Neuronal stem cell (in vitro differentiated cells): ENCODE data around the gene CALML3.
A peak's percentile ranks its signal among the peaks of the same experiment; 100 is the strongest.

Experiments
- DNase-seq: peaks from one replicate; pipeline ENCODE4 v3.0.0-alpha.2; 2013; ENCODE audit warnings: low spot score
- H2AFZ ChIP-seq: one replicate; pipeline ENCODE4 v1.6.1; 2013; ENCODE audit warnings: mild to moderate bottlenecking, low read length, inconsistent platforms
- H2AK5ac ChIP-seq: 2 replicates; pipeline ENCODE4 v1.6.1; 2013; ENCODE audit warnings: low read depth, mild to moderate bottlenecking, inconsistent platforms, low read length, moderate library complexity, mixed read lengths
- H2BK120ac ChIP-seq: 2 replicates; pipeline ENCODE4 v1.6.1; 2013; ENCODE audit warnings: low read depth, mild to moderate bottlenecking, inconsistent platforms, low read length, moderate library complexity, mixed read lengths
- H2BK12ac ChIP-seq: one replicate; pipeline ENCODE4 v1.6.1; 2013; ENCODE audit warnings: low read length, inconsistent platforms
- H2BK15ac ChIP-seq: 2 replicates; pipeline ENCODE4 v1.6.1; 2013; ENCODE audit warnings: mild to moderate bottlenecking, low read length, inconsistent platforms, mixed read lengths
- H2BK5ac ChIP-seq: one replicate; pipeline ENCODE4 v1.6.1; 2013; ENCODE audit warnings: inconsistent platforms, mild to moderate bottlenecking, low read length, moderate library complexity
- H3K14ac ChIP-seq: one replicate; pipeline ENCODE4 v1.6.1; 2013; ENCODE audit warnings: low read length, inconsistent platforms
- H3K18ac ChIP-seq: 2 replicates; pipeline ENCODE4 v1.6.1; 2013; ENCODE audit warnings: low read length, inconsistent platforms
- H3K23ac ChIP-seq: 2 replicates; pipeline ENCODE4 v1.6.1; 2013; ENCODE audit warnings: low read depth, mild to moderate bottlenecking, mixed read lengths, low read length, inconsistent platforms; ENCODE audit not compliant: poor library complexity
- H3K27ac ChIP-seq: replicated peaks from 3 replicates; pipeline ENCODE4 v1.5.1; 2013; ENCODE audit warnings: low read length, inconsistent platforms
- H3K27me3 ChIP-seq, 3 experiments: 2 replicates each; pipeline ENCODE4 v1.6.1; 2013; ENCODE audit warnings: low read length in 3 of 3, mild to moderate bottlenecking in 2 of 3, inconsistent platforms in 1 of 3, low read depth in 1 of 3, mixed read lengths in 1 of 3, moderate library complexity in 1 of 3; ENCODE audit not compliant: control insufficient read depth in 3 of 3, insufficient read depth in 3 of 3
- H3K36me3 ChIP-seq, 2 donors: replicated peaks in 1 of 2; 2 replicates each; pipeline ENCODE4 v1.6.1; 2013; ENCODE audit warnings: low read length in 2 of 2; ENCODE audit not compliant: control insufficient read depth in 2 of 2, insufficient read depth in 2 of 2
- H3K4ac ChIP-seq: 2 replicates; pipeline ENCODE4 v1.6.1; 2013; ENCODE audit warnings: inconsistent platforms, mild to moderate bottlenecking, low read length, moderate library complexity
- H3K4me1 ChIP-seq, 2 donors: 1 replicate in 1 of 2; 2 replicates in 1 of 2; pipeline ENCODE4 v1.6.1; 2013; ENCODE audit warnings: low read length in 2 of 2, low read depth in 1 of 2; ENCODE audit not compliant: control insufficient read depth in 2 of 2, insufficient read depth in 1 of 2
- H3K4me2 ChIP-seq: one replicate; pipeline ENCODE4 v1.6.1; 2013; ENCODE audit warnings: mild to moderate bottlenecking, low read length, inconsistent platforms; ENCODE audit not compliant: insufficient read depth, poor library complexity, severe bottlenecking
- H3K4me3 ChIP-seq, 2 donors: 2 replicates each; pipeline ENCODE4 v1.5.1; 2013; ENCODE audit warnings: low read length in 2 of 2, mild to moderate bottlenecking in 2 of 2, inconsistent platforms in 1 of 2, moderate library complexity in 1 of 2
- H3K79me1 ChIP-seq: one replicate; pipeline ENCODE4 v1.6.1; 2013; ENCODE audit warnings: low read depth, mild to moderate bottlenecking, inconsistent platforms, low read length, moderate library complexity
- H3K9ac ChIP-seq: one replicate; pipeline ENCODE4 v1.6.1; 2013; ENCODE audit warnings: mild to moderate bottlenecking, low read depth, low read length, inconsistent platforms; ENCODE audit not compliant: poor library complexity
- H3K9me3 ChIP-seq, 2 donors: replicated peaks in 1 of 2; 2 replicates each; pipeline versions ENCODE3 to v1.6.1; 2013; ENCODE audit warnings: low read length in 2 of 2, mild to moderate bottlenecking in 2 of 2, inconsistent platforms in 1 of 2, low read depth in 1 of 2, mixed read lengths in 1 of 2, moderate library complexity in 1 of 2; ENCODE audit not compliant: control insufficient read depth in 2 of 2, insufficient read depth in 1 of 2
- H4K8ac ChIP-seq: one replicate; pipeline ENCODE4 v1.6.1; 2013; ENCODE audit warnings: low read depth, mild to moderate bottlenecking, inconsistent platforms, low read length, moderate library complexity
- H4K91ac ChIP-seq: one replicate; pipeline ENCODE4 v1.6.1; 2013; ENCODE audit warnings: low read length, low read depth, mild to moderate bottlenecking, inconsistent platforms; ENCODE audit not compliant: poor library complexity
- WGBS, 2 donors: extraction: QIAGEN DNeasy Blood & Tissue Kit; methylation state at CpG; one replicate each; pipeline ENCODE4 v1.1.7; 2013; ENCODE audit warnings: missing lambda C conversion rate in 2 of 2, mixed read lengths in 1 of 2; ENCODE audit not compliant: insufficient read length in 2 of 2, insufficient replicate concordance in 1 of 2; ENCODE audit errors: extremely low coverage in 2 of 2; 5-methylcytosine and 5-hydroxymethylcytosine counted together

Gene CALML3

DNA sequence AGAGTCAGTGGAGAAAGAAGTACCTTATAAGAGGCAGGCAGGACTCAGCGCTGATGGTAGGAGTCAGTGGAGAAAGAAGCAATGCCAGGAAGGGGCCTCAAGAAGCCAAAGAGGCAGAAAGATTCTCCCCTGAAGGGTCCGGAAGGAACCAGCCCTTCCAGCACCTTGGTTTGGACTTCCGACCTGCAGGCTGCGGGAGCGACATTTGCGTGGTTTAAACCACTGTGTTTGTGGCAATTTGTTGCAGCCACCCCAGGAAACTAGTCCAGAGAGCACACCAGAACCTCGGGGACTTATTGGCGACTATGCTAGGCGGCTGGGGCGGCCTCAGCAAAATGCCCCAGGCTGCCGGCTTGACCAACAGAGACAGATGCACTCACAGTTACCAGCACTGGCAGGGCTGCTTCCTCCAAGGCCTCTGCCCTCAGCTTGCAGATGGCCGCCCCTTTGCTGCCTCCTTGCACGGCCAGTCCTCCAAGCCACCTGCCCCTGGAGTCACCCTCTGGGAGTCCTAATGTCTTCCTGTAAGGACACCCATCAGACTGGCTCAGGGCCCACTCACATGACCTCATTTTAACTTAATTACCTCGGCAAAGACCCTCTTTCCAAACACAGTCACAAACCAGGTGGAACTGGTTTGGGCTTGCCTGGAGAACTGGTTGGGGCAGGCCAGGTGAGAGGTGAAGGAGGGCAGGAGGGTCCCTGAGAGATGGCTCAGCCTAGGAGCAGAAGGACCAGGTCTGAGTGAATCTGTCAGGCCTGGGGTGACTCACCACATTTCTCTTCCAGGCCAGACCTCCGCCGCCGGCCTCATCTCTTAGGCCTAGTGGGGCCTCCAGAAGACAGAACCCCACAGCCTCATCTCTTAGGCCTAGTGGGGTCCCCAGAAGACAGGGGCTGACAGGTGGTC is 26.1 kb downstream of the CALML3 start:
- DNase-seq: no peak
- Histone ChIP-seq H3K14ac (no peak overlapping the region), H3K4me1 (peaks cover 11 to 15% of the 10 kb centered on the region in 2 donors), H3K4me3 (no peak overlapping the region), H3K79me1 (no peaks in the 10 kb centered on the region), H3K9ac (no peak overlapping the region), H3K18ac (peak overlapping the region; percentile 3), H2BK120ac (no peak overlapping the region), H4K91ac (no peak overlapping the region), H2BK5ac (peak overlapping the region; percentile 43), H3K4ac (no peak overlapping the region), H3K9me3 (no peaks in the 10 kb centered on the region), H3K27ac (no peak overlapping the region), H2BK15ac (peak overlapping the region; percentile 33), H2AK5ac (no peak overlapping the region), H3K4me2 (no peak overlapping the region), H3K27me3 (no peaks in the 10 kb centered on the region), H2BK12ac (no peak overlapping the region), H2AFZ (peak overlapping the region; percentile 73), H3K36me3 (no peaks in the 10 kb centered on the region), H3K23ac (no peak overlapping the region), H4K8ac (peak overlapping the region; percentile 24)
- WGBS, 2 donors: no CpG with 5 or more reads among the region's 17 CpGs

DNA sequence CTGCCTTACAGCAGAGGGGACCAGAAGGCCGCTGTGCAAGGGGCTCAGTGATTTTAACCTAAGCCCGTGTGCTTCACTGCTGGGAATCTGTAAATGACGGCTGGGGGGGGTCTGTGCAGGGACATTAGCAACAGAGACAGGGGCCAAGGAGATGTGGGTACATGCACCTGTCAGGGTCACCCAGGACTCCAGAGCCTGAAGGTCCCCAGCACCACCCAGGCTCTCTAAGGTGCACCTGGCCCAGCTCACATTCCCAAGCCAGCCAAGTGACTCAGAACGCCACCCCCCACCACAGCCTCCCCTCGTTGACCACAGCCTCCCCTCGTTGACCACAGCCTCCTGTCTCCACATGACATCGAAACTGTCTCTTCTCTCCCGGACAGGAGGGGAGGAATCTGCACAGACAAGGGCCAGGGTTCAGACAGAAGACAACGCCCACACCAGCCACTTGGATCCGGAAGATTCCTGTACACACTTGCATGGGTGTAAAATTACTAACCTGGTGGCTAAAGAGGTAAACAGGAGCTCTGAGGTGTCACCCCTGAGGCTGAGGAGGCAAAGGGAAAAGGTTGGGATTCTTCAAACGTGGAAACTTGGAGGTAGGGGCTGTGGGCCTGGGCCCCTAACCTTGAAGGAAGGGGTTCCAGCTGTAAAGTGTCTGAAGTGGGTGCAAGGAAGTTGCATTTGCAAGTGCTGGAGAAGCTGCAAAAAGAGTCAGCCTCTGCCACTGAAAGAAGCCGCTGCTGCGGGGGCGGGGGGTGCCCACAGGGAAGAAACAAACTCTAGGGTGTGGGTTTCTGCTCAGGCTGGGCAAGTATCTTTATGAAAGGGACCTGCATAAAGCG is 27.0 kb downstream of the CALML3 start:
- Histone ChIP-seq H2BK5ac (peak overlapping the region; percentile 43), H2AFZ (peak overlapping the region; percentile 73), H2BK15ac (peak overlapping the region; percentile 40), H3K27me3 (no peaks in the 10 kb centered on the region), H3K4me1 (peaks cover 11 to 15% of the 10 kb centered on the region in 2 donors), H4K91ac (no peak overlapping the region), H3K36me3 (no peaks in the 10 kb centered on the region), H3K14ac (no peak overlapping the region), H3K23ac (peak overlapping the region; percentile 20), H3K27ac (no peak overlapping the region), H3K4me2 (no peak overlapping the region), H2BK12ac (no peak overlapping the region), H4K8ac (no peak overlapping the region), H3K79me1 (no peaks in the 10 kb centered on the region), H3K9ac (no peak overlapping the region), H3K18ac (peak overlapping the region; percentile 61), H3K4ac (no peak overlapping the region), H2BK120ac (no peak overlapping the region), H3K9me3 (no peaks in the 10 kb centered on the region), H3K4me3 (no peak overlapping the region), H2AK5ac (peak overlapping the region; percentile 26)
- no peak for DNase-seq
- WGBS, 2 donors: no CpG with 5 or more reads among the region's 15 CpGs

DNA sequence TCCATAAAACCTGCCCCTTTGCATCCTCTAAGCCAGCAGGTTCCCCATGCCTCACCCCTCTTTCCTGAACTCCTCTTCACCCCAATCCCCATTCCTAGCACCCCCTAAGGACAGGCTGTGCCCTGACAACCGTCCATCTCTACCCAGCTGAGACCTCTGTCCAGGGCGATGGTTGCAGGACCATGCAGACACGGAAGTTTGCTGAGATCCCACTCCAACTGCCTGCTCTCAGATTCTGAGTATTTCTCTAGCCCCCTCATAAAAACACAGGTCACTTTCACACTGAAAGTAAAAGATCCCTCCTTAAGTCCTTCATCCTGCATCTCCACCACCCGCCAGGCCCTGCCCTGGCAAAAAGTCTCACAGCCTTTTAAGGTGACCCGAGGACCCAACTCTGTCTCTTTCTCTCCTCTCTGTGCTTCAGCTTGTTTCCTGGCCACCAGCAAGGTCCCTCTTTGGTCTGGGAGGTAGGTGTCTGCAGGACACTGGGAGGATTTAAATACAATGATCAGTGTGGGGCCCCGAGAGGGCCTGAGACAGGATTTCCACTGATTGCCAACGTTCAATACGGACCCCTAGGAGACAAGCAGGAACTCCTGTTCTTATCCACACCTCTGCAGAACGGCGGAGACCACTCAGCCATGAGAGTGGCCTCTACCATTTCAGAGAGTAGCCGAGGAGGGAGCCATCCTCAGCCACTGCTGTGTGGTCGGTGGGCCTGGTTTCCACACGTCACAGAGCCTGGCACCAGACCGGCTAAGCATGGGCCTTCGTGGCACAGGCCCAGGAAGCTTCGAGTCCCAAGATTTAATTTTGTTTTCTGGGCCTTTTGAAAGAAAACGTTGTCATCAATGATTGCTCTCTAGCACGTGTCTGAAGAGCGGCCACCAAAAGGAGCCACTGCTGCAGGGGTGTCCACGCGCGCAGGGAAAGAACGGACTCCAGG is 27.9 kb downstream of the CALML3 start:
- H3K27me3 ChIP-seq: no peaks in the 10 kb centered on the region
- no peak overlapping the region for H2BK15ac ChIP-seq
- no peak overlapping the region for H3K9ac ChIP-seq
- H3K14ac ChIP-seq: no peak overlapping the region
- H2BK5ac ChIP-seq: no peak overlapping the region
- H3K18ac ChIP-seq: peak overlapping the region; percentile 22
- DNase-seq: no peak
- no peak overlapping the region for H2BK12ac ChIP-seq
- no peak overlapping the region for H3K4me3 ChIP-seq
- H3K4me2 ChIP-seq: no peak overlapping the region
- no peak overlapping the region for H2AK5ac ChIP-seq
- H3K9me3 ChIP-seq: no peaks in the 10 kb centered on the region
- no peak overlapping the region for H3K27ac ChIP-seq
- H4K8ac ChIP-seq: no peak overlapping the region
- peaks cover 10 to 15% of the 10 kb centered on the region in 2 donors for H3K4me1 ChIP-seq
- no peak overlapping the region for H3K4ac ChIP-seq
- no CpG with 5 or more reads among the region's 23 CpGs for WGBS, 2 donors
- H4K91ac ChIP-seq: no peak overlapping the region
- no peak overlapping the region for H3K23ac ChIP-seq
- H2BK120ac ChIP-seq: no peak overlapping the region
- H3K36me3 ChIP-seq: no peaks in the 10 kb centered on the region
- no peaks in the 10 kb centered on the region for H3K79me1 ChIP-seq
- peak overlapping the region; percentile 3 for H2AFZ ChIP-seq
